ENCODE measurements around the gene CTSZ.

The CTSZ gene

GRCh38 chr20:59002388-59002787, 4.7 kb downstream of the CTSZ start:
- DNase-seq (ENCODE audit: low read depth): no peak
- H3K4me3 ChIP-seq (ENCODE audit: low read depth, low read length): no peak overlapping the region
- TF ChIP-seq MYC (IDR thresholded peaks at IDR 0.05; ENCODE audit: low read depth, low read length) (no peak), POLR2A (IDR thresholded peaks at IDR 0.05; ENCODE audit: extremely low read depth, insufficient read length) (no peak)
- TF ChIP-seq, protein P1, sequence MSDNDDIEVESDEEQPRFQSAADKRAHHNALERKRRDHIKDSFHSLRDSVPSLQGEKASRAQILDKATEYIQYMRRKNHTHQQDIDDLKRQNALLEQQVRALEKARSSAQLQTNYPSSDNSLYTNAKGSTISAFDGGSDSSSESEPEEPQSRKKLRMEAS (IDR thresholded peaks at IDR 0.05; ENCODE audit: low read depth, low read length): no peak
- TF ChIP-seq, protein P2, sequence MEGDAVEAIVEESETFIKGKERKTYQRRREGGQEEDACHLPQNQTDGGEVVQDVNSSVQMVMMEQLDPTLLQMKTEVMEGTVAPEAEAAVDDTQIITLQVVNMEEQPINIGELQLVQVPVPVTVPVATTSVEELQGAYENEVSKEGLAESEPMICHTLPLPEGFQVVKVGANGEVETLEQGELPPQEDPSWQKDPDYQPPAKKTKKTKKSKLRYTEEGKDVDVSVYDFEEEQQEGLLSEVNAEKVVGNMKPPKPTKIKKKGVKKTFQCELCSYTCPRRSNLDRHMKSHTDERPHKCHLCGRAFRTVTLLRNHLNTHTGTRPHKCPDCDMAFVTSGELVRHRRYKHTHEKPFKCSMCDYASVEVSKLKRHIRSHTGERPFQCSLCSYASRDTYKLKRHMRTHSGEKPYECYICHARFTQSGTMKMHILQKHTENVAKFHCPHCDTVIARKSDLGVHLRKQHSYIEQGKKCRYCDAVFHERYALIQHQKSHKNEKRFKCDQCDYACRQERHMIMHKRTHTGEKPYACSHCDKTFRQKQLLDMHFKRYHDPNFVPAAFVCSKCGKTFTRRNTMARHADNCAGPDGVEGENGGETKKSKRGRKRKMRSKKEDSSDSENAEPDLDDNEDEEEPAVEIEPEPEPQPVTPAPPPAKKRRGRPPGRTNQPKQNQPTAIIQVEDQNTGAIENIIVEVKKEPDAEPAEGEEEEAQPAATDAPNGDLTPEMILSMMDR (IDR thresholded peaks at IDR 0.05; ENCODE audit: low read depth, low read length): no peak

GRCh38 chr20:59001449-59002171, 5.4 kb downstream of the CTSZ start:
- no peak for DNase-seq (ENCODE audit: low read depth)
- no peak overlapping the region for H3K4me3 ChIP-seq (ENCODE audit: low read depth, low read length)
- TF ChIP-seq, protein P1 (IDR thresholded peaks at IDR 0.05; ENCODE audit: low read depth, low read length): no peak
- no peak for TF ChIP-seq MYC (IDR thresholded peaks at IDR 0.05; ENCODE audit: low read depth, low read length)
- TF ChIP-seq, protein P2 (IDR thresholded peaks at IDR 0.05; ENCODE audit: low read depth, low read length): no peak
- no peak for TF ChIP-seq POLR2A (IDR thresholded peaks at IDR 0.05; ENCODE audit: extremely low read depth, insufficient read length)

GRCh38 chr20:59001068-59001448, 6.0 kb downstream of the CTSZ start:
- H3K4me3 ChIP-seq (ENCODE audit: low read depth, low read length): no peak overlapping the region
- DNase-seq (ENCODE audit: low read depth): no peak
- TF ChIP-seq, protein P1 (IDR thresholded peaks at IDR 0.05; ENCODE audit: low read depth, low read length): no peak
- TF ChIP-seq POLR2A (IDR thresholded peaks at IDR 0.05; ENCODE audit: extremely low read depth, insufficient read length) (no peak), MYC (IDR thresholded peaks at IDR 0.05; ENCODE audit: low read depth, low read length) (no peak)
- TF ChIP-seq, protein P2 (IDR thresholded peaks at IDR 0.05; ENCODE audit: low read depth, low read length): no peak

DNA sequence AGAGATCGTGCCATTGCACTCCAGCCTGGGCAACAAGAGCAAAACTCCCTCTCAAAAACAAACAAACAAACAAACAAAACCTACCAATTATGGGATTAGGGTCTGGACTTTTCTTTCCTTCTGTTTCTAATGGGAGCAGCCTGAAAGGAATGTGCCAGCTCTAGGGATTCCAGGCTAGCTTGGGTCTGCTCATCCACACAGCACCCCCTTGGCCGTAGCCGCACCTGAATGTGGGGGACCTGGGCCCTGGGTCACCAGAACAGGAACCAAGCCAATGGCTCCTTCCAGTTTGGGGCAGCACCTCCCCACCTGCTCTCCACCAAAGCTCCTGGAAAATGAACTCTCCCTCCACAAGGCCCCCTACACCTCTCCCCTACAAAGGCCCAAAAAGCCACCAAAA, 6.7 kb downstream of the CTSZ start:
- DNase-seq (ENCODE audit: low read depth): no peak
- TF ChIP-seq MYC (IDR thresholded peaks at IDR 0.05; ENCODE audit: low read depth, low read length) (no peak), POLR2A (IDR thresholded peaks at IDR 0.05; ENCODE audit: extremely low read depth, insufficient read length) (no peak)
- TF ChIP-seq, protein P1 (IDR thresholded peaks at IDR 0.05; ENCODE audit: low read depth, low read length): no peak
- TF ChIP-seq, protein P2 (IDR thresholded peaks at IDR 0.05; ENCODE audit: low read depth, low read length): no peak
- H3K4me3 ChIP-seq (ENCODE audit: low read depth, low read length): no peak overlapping the region

DNA sequence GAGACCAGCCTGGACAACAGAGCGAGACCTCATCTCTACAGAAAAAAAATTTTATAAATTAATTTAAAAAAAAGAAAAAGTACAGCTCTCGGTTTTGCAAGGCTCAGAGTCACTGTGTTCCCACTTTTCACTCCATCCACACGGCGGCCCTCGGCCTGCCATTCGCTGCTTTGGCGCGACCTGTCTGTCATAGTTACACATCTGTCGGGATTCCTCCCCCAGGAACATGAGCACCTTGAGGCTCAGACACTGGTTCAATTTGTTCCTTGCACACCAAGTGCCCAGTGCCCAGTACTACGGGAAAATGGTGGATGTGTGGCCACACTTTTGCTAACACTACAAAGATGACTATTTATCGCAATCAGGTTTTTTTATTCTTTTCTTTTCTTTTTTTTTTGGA, 8.4 kb downstream of the CTSZ start:
- TF ChIP-seq POLR2A (IDR thresholded peaks at IDR 0.05; ENCODE audit: extremely low read depth, insufficient read length) (no peak), MYC (IDR thresholded peaks at IDR 0.05; ENCODE audit: low read depth, low read length) (no peak)
- TF ChIP-seq, protein P1 (IDR thresholded peaks at IDR 0.05; ENCODE audit: low read depth, low read length): no peak
- TF ChIP-seq, protein P2 (IDR thresholded peaks at IDR 0.05; ENCODE audit: low read depth, low read length): no peak
- no peak overlapping the region for H3K4me3 ChIP-seq (ENCODE audit: low read depth, low read length)
- DNase-seq (ENCODE audit: low read depth): no peak

All from NB4 (cell line).